Endothelial cell (in vitro differentiated cells): ENCODE results near the gene RAP2C. TPM values are rescaled to one million over a fixed set of nuclear protein-coding genes. Genes with fewer than 3 reads are reported as not detected.

Experiments used
- DNase-seq: peaks from one replicate; pipeline ENCODE4 v3.0.0; 2021; ENCODE audit warnings: low spot score
- H3K27ac Mint-ChIP-seq: one replicate; pipeline ENCODE4 v1.8.0; 2021; ENCODE audit warnings: mixed read lengths, inconsistent platforms; ENCODE audit not compliant: unreplicated experiment
- H3K27me3 Mint-ChIP-seq: one replicate; pipeline ENCODE4 v1.8.0; 2021; ENCODE audit warnings: mild to moderate bottlenecking, moderate library complexity, mixed read lengths, inconsistent platforms; ENCODE audit not compliant: unreplicated experiment
- H3K36me3 Mint-ChIP-seq: one replicate; pipeline ENCODE4 v1.8.0; 2021; ENCODE audit warnings: mild to moderate bottlenecking, low read depth, mixed read lengths, inconsistent platforms; ENCODE audit not compliant: unreplicated experiment
- H3K4me1 Mint-ChIP-seq: one replicate; pipeline ENCODE4 v1.8.0; 2021; ENCODE audit warnings: mild to moderate bottlenecking, mixed read lengths, inconsistent platforms; ENCODE audit not compliant: unreplicated experiment
- H3K4me3 Mint-ChIP-seq: one replicate; pipeline ENCODE4 v1.8.0; 2021; ENCODE audit warnings: mild to moderate bottlenecking, mixed read lengths, inconsistent platforms; ENCODE audit not compliant: unreplicated experiment
- H3K9me3 Mint-ChIP-seq: one replicate; pipeline ENCODE4 v1.8.0; 2021; ENCODE audit warnings: mixed read lengths, inconsistent platforms; ENCODE audit not compliant: unreplicated experiment
- CTCF ChIP-seq: fragments of 200-600 bp; sonication (generic); IDR thresholded peaks from one replicate; pipeline ENCODE4 v1.5.0; 2021; ENCODE audit warnings: antibody characterized with exemption; ENCODE audit not compliant: unreplicated experiment
- long read RNA-seq: library from polyadenylated mRNA; unstranded; transcript quantifications from one replicate; pipeline ENCODE4 v2.0.0, GENCODE V29; 2020; ENCODE audit not compliant: unreplicated experiment
- total RNA-seq: library from RNA; stranded (reverse); fragmentation: NEBNext Ultra II Directional; extraction: Animal tissue kit (Norgen Biotek cat#: 25700); gene quantifications from one replicate; pipeline ENCODE4 v1.2.1, GENCODE V29; 2021; ENCODE audit not compliant: unreplicated experiment

RAP2C gene
- 50.0 TPM for total RNA-seq
- long read RNA-seq, partial matches to known transcripts: 4 of 13 reads
- long read RNA-seq, other reads (novel, unspliced or antisense): 7 of 13 reads

DNA sequence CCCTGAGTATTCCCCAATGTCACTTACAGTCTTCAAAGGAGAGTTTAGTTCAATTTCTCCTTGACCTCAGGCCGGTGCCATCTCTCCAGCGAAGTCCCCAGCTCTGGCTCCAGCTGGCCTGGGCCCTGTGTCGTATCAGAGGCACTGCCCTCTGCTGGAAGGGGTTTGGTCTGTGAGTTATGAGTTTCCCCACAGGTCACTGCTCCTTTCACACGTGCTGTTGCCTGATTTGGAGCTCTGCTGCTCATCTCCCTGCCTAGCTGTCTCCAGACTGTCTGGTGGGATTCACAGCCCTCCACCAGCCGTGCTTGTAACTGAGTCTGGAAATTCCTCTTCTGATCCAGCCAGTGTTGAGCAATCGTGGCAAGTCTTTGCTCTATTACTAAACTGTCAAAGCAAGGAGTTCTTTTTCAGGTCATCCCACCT is at the start of gene RAP2C:
Gene RAP2C (minus strand): TSS at position 105 of the 426 bp plus-strand sequence. CDS start 2,179 bp downstream, outside the sequence.
- Mint-ChIP-seq H3K4me1 (peaks cover 16% of the 10 kb centered on the region), H3K36me3 (peaks cover 6% of the 10 kb centered on the region), H3K9me3 (no peaks in the 10 kb centered on the region), H3K4me3 (peak within 1 kb of the TSS; percentile 88), H3K27me3 (peaks cover 1% of the 10 kb centered on the region), H3K27ac (peak within 1 kb of the TSS; percentile 83)
- TF ChIP-seq CTCF: peak; percentile 17
- peak; percentile 72 for DNase-seq

- DNase-seq: no peak
- no peak overlapping the region for H3K27ac Mint-ChIP-seq
Observed at GRCh38 chrX:132267392-132267791, 48.1 kb upstream of the RAP2C start.

GRCh38 chrX:132266583-132267355 is 47.5 kb upstream of the RAP2C start:
- H3K4me1 Mint-ChIP-seq: no peaks in the 10 kb centered on the region
- TF ChIP-seq CTCF: no peak
- H3K4me3 Mint-ChIP-seq: no peak overlapping the region
- H3K27me3 Mint-ChIP-seq: no peaks in the 10 kb centered on the region
- H3K36me3 Mint-ChIP-seq: no peaks in the 10 kb centered on the region
- H3K27ac Mint-ChIP-seq: no peak overlapping the region
- no peak for DNase-seq
- H3K9me3 Mint-ChIP-seq: no peaks in the 10 kb centered on the region

More at GRCh38 chrX:132267392-132267791, 48.1 kb upstream of the RAP2C start:
- no peak overlapping the region for H3K4me3 Mint-ChIP-seq
- no peak for TF ChIP-seq CTCF
- no peaks in the 10 kb centered on the region for H3K9me3 Mint-ChIP-seq
- no peaks in the 10 kb centered on the region for H3K4me1 Mint-ChIP-seq
- H3K36me3 Mint-ChIP-seq: no peaks in the 10 kb centered on the region
- H3K27me3 Mint-ChIP-seq: no peaks in the 10 kb centered on the region

GRCh38 chrX:132263127-132263526 is 43.9 kb upstream of the RAP2C start:
- Mint-ChIP-seq H3K4me3 (no peak overlapping the region), H3K27ac (no peak overlapping the region), H3K4me1 (no peaks in the 10 kb centered on the region), H3K27me3 (no peaks in the 10 kb centered on the region), H3K36me3 (no peaks in the 10 kb centered on the region), H3K9me3 (no peaks in the 10 kb centered on the region)
- DNase-seq: no peak
- no peak for TF ChIP-seq CTCF

DNA sequence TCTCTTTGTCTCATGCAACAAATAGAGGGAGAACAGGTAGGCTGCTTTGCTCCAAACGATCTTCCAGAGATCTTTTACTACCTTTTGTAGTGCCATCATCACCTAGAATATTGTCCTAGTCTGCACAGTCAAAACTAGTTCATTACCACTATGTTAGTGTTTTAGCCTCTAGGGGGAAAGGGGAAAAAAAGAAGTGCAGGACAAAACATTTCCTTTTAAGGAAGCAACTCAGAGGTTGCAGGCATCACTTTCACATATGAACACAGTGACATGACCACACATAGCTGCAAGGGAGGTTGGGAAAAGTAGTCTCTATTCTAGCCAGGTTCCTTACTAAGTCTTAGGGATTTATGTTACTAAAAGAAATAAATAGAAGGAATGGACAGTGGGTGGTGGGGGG is 39.3 kb upstream of the RAP2C start:
- Mint-ChIP-seq H3K4me3 (no peak overlapping the region), H3K4me1 (no peaks in the 10 kb centered on the region), H3K27ac (no peak overlapping the region), H3K27me3 (no peaks in the 10 kb centered on the region), H3K36me3 (no peaks in the 10 kb centered on the region), H3K9me3 (no peaks in the 10 kb centered on the region)
- no peak for DNase-seq
- TF ChIP-seq CTCF: no peak
